ENCODE results near the gene CTNNA3.

DNA sequence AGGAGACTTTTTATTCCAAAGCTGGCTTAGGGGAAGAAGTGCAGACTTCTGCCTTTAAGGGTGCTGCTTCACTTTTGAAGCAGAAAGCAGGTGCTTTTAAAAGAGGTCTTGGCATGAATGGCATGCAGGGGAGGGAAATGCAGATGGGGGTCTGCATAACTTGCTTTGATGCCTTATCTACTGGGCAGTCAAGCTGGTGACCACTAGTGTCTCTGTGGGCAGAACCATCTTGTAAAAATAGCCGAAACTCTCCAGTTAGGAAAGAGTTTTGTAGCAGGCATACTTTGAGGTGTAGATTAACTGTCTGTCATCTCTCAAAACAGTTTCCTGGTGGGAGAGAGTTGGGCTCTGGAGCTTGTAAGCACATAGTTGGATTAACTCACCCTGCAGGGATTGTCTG lies 9.9 kb upstream of the CTNNA3 start:
- TF ChIP-seq, protein P1, sequence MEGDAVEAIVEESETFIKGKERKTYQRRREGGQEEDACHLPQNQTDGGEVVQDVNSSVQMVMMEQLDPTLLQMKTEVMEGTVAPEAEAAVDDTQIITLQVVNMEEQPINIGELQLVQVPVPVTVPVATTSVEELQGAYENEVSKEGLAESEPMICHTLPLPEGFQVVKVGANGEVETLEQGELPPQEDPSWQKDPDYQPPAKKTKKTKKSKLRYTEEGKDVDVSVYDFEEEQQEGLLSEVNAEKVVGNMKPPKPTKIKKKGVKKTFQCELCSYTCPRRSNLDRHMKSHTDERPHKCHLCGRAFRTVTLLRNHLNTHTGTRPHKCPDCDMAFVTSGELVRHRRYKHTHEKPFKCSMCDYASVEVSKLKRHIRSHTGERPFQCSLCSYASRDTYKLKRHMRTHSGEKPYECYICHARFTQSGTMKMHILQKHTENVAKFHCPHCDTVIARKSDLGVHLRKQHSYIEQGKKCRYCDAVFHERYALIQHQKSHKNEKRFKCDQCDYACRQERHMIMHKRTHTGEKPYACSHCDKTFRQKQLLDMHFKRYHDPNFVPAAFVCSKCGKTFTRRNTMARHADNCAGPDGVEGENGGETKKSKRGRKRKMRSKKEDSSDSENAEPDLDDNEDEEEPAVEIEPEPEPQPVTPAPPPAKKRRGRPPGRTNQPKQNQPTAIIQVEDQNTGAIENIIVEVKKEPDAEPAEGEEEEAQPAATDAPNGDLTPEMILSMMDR (IDR thresholded peaks at IDR 0.05; ENCODE audit: low read depth, low read length, poor library complexity, severe bottlenecking) = no peak
- no peak for TF ChIP-seq EZH2phosphoT487 (IDR thresholded peaks at IDR 0.05; ENCODE audit: borderline replicate concordance, low read length)

Measured in DOHH2 (cell line).